ENCODE results near the gene ZNF519.

GRCh38 chr18:14100503-14101286 is 31.5 kb downstream of the ZNF519 start:
- no peak for TF ChIP-seq FOXA1 (IDR thresholded peaks at IDR 0.05)
- no peak for TF ChIP-seq SP1 (IDR thresholded peaks at IDR 0.05)
- no peak for TF ChIP-seq TARDBP (IDR thresholded peaks at IDR 0.05)
- TF ChIP-seq FOXM1 (IDR thresholded peaks at IDR 0.05; ENCODE audit: borderline replicate concordance) = no peak
- TF ChIP-seq CTBP1 (IDR thresholded peaks at IDR 0.05; ENCODE audit: borderline replicate concordance) = no peak
- TF ChIP-seq SUZ12 (IDR thresholded peaks at IDR 0.05) = no peak
- no peak for TF ChIP-seq NFRKB (IDR thresholded peaks at IDR 0.05)
- TF ChIP-seq HDGF (IDR thresholded peaks at IDR 0.05; ENCODE audit: borderline replicate concordance) = no peak
- TF ChIP-seq BHLHE40 (IDR thresholded peaks at IDR 0.05; ENCODE audit: borderline replicate concordance) = no peak
